Ishikawa (cell line): ENCODE results near the gene NELFE.

ENCODE experiments used
- CEBPB ChIP-seq: IDR thresholded peaks from 2 replicates; pipeline ENCODE4 v1.6.1; 2012
- EP300 ChIP-seq: IDR thresholded peaks from 2 replicates; pipeline ENCODE4 v1.6.1; 2012; ENCODE audit warnings: borderline replicate concordance
- MAX ChIP-seq: IDR thresholded peaks from 2 replicates; pipeline ENCODE4 v1.6.1; 2012
- TAF1 ChIP-seq: IDR thresholded peaks from 2 replicates; pipeline ENCODE4 v1.6.1; 2012; ENCODE audit warnings: low read depth, mild to moderate bottlenecking
- YY1 ChIP-seq: IDR thresholded peaks from 2 replicates; pipeline ENCODE4 v1.6.1; 2012; ENCODE audit warnings: low read depth

- TF ChIP-seq CEBPB (no peak; the same call in 1 of the 2 replicates), EP300 (no peak), TAF1 (peak; percentile 88), YY1 (0 out of 2 replicates have a peak, but pooled peaks have one; percentile 23), MAX (peak; percentile 89)
Measured at GRCh38 chr6:31958741-31959739, at the start of gene NELFE, which contains the start of gene SKIC2.
